ENCODE measurements around the gene ZFAND3. TPM values are rescaled to one million over a fixed set of nuclear protein-coding genes. Genes with fewer than 3 reads are reported as not detected.

The ZFAND3 gene
- total RNA-seq, 1 donor from 2014 or later, result 131 TPM

DNA sequence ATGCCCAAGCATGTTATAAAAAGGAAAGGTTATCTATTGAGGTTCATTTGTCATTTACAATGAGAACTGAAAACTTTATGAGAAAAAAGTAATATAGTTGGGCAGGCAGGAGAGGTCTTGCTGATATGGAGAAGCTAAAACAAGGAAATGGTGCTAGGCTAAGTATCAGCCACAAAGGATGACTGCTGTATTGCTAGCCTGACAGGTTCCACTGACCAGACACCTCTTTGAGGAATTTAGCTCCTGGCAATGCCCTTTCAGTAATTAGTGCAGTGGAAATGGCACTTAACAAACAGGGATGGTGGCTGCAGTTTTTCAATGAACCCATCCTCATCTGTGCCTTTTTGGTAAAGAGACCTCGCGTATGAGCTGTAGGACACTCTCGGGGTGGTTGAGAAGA, 284.4 kb downstream of the ZFAND3 start:
- Mint-ChIP-seq H3K27me3 (ENCODE audit: low read depth, unreplicated experiment) (no peaks in the 10 kb centered on the region), H3K36me3 (ENCODE audit: low read depth, unreplicated experiment) (peaks cover 3% of the 10 kb centered on the region), H3K27ac (ENCODE audit: unreplicated experiment) (no peak overlapping the region), H3K9me3 (ENCODE audit: unreplicated experiment) (no peaks in the 10 kb centered on the region), H3K4me1 (ENCODE audit: low read depth, unreplicated experiment) (no peaks in the 10 kb centered on the region), H3K4me3 (ENCODE audit: unreplicated experiment) (no peak overlapping the region)
- no peak overlapping the region for H3K4me3 ChIP-seq (ENCODE audit: insufficient read depth, low read depth, low read length)
- no peak overlapping the region for H3K4me2 ChIP-seq (ENCODE audit: low read length)
- no peak overlapping the region for H3K9ac ChIP-seq (ENCODE audit: low read length)
- TF ChIP-seq, protein P1, sequence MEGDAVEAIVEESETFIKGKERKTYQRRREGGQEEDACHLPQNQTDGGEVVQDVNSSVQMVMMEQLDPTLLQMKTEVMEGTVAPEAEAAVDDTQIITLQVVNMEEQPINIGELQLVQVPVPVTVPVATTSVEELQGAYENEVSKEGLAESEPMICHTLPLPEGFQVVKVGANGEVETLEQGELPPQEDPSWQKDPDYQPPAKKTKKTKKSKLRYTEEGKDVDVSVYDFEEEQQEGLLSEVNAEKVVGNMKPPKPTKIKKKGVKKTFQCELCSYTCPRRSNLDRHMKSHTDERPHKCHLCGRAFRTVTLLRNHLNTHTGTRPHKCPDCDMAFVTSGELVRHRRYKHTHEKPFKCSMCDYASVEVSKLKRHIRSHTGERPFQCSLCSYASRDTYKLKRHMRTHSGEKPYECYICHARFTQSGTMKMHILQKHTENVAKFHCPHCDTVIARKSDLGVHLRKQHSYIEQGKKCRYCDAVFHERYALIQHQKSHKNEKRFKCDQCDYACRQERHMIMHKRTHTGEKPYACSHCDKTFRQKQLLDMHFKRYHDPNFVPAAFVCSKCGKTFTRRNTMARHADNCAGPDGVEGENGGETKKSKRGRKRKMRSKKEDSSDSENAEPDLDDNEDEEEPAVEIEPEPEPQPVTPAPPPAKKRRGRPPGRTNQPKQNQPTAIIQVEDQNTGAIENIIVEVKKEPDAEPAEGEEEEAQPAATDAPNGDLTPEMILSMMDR (IDR thresholded peaks at IDR 0.05; ENCODE audit: insufficient read depth, low read depth, low read length), result no peak
- TF ChIP-seq EZH2 (IDR thresholded peaks at IDR 0.05; ENCODE audit: insufficient read depth, low read length), result no peak
- FAIRE-seq, result no peak
- H3K27me3 ChIP-seq (ENCODE audit: insufficient read depth, low read length), result no peaks in the 10 kb centered on the region
- no peak for DNase-seq (ENCODE audit: low read depth)
- peaks cover 62% of the 10 kb centered on the region for H4K20me1 ChIP-seq (ENCODE audit: insufficient read depth, low read length)
- H3K9me3 ChIP-seq (ENCODE audit: insufficient read depth, low read depth, low read length), result no peaks in the 10 kb centered on the region
- H3K36me3 ChIP-seq (ENCODE audit: insufficient read depth, low read length), result no peaks in the 10 kb centered on the region
- H3K27ac ChIP-seq (ENCODE audit: low read depth, low read length), result no peak overlapping the region
- no peak overlapping the region for H2AFZ ChIP-seq (ENCODE audit: low read depth, low read length)
- H3K79me2 ChIP-seq (ENCODE audit: insufficient read depth, low read length), result peaks cover 8% of the 10 kb centered on the region
- H3K4me1 ChIP-seq (ENCODE audit: insufficient read depth, low read length), result no peaks in the 10 kb centered on the region

DNA sequence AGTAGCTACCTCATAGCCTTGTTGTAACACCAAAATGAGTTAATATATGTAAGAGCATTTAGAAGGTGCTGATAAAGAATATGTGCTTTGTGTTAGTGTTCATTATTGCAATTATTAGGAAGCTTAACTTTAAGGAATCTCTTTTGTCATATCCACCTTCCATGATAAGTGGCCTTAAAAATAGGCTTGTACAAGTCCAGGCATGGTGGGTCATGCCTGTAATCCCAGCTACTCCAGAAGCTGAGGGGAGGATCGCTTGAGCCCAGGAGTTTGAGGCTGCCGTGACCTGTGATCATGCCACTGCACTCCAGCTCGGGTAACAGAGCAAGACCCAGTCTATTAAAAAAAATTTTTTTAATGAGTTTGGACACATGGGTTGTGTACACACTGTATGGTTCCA, 285.5 kb downstream of the ZFAND3 start:
- Mint-ChIP-seq H3K4me3 (ENCODE audit: unreplicated experiment) (no peak overlapping the region), H3K4me1 (ENCODE audit: low read depth, unreplicated experiment) (no peaks in the 10 kb centered on the region), H3K27ac (ENCODE audit: unreplicated experiment) (no peak overlapping the region), H3K27me3 (ENCODE audit: low read depth, unreplicated experiment) (no peaks in the 10 kb centered on the region), H3K36me3 (ENCODE audit: low read depth, unreplicated experiment) (peaks cover 8% of the 10 kb centered on the region), H3K9me3 (ENCODE audit: unreplicated experiment) (no peaks in the 10 kb centered on the region)
- Histone ChIP-seq H3K4me2 (ENCODE audit: low read length) (no peak overlapping the region), H3K27ac (ENCODE audit: low read depth, low read length) (no peak overlapping the region), H3K4me3 (ENCODE audit: insufficient read depth, low read depth, low read length) (no peak overlapping the region), H3K9me3 (ENCODE audit: insufficient read depth, low read depth, low read length) (no peaks in the 10 kb centered on the region), H3K27me3 (ENCODE audit: insufficient read depth, low read length) (no peaks in the 10 kb centered on the region), H3K36me3 (ENCODE audit: insufficient read depth, low read length) (no peaks in the 10 kb centered on the region), H3K9ac (ENCODE audit: low read length) (no peak overlapping the region), H2AFZ (ENCODE audit: low read depth, low read length) (no peak overlapping the region), H3K79me2 (ENCODE audit: insufficient read depth, low read length) (peaks cover 11% of the 10 kb centered on the region), H3K4me1 (ENCODE audit: insufficient read depth, low read length) (no peaks in the 10 kb centered on the region), H4K20me1 (ENCODE audit: insufficient read depth, low read length) (peaks cover 63% of the 10 kb centered on the region)
- no peak for FAIRE-seq
- TF ChIP-seq, protein P1 (IDR thresholded peaks at IDR 0.05; ENCODE audit: insufficient read depth, low read depth, low read length), result no peak
- DNase-seq (ENCODE audit: low read depth), result no peak

DNA sequence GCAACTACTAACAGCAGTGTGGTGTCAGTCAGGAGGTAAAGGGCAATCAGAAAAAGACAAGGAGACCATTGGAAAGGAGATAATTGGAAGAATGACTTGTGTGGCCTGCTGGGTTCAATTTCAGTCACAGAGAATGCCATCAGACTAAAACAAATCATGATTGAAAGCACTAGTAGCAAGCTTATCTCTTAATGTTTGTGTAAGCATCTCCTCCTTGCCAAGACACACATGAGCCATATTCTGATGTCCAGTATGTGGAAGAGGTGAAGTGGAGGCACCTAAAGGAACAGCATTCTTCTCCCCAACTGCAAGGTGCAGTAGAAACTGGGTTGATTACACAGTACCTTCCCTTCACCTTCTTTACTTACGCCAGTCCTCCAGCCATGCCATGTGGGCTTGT, 287.5 kb downstream of the ZFAND3 start:
- FAIRE-seq (no peak), DNase-seq (ENCODE audit: low read depth) (no peak)
- no peak overlapping the region for H3K27ac Mint-ChIP-seq (ENCODE audit: unreplicated experiment)
- no peaks in the 10 kb centered on the region for H3K9me3 Mint-ChIP-seq (ENCODE audit: unreplicated experiment)
- H3K4me3 ChIP-seq (ENCODE audit: insufficient read depth, low read depth, low read length), result no peak overlapping the region
- no peaks in the 10 kb centered on the region for H3K9me3 ChIP-seq (ENCODE audit: insufficient read depth, low read depth, low read length)
- peaks cover 74% of the 10 kb centered on the region for H4K20me1 ChIP-seq (ENCODE audit: insufficient read depth, low read length)
- H3K79me2 ChIP-seq (ENCODE audit: insufficient read depth, low read length), result peaks cover 17% of the 10 kb centered on the region
- H2AFZ ChIP-seq (ENCODE audit: low read depth, low read length), result no peak overlapping the region
- H3K36me3 ChIP-seq (ENCODE audit: insufficient read depth, low read length), result no peaks in the 10 kb centered on the region
- H3K4me2 ChIP-seq (ENCODE audit: low read length), result no peak overlapping the region
- no peaks in the 10 kb centered on the region for H3K27me3 Mint-ChIP-seq (ENCODE audit: low read depth, unreplicated experiment)
- no peak overlapping the region for H3K4me3 Mint-ChIP-seq (ENCODE audit: unreplicated experiment)
- TF ChIP-seq, protein P1 (IDR thresholded peaks at IDR 0.05; ENCODE audit: insufficient read depth, low read depth, low read length), result no peak
- TF ChIP-seq EZH2 (IDR thresholded peaks at IDR 0.05; ENCODE audit: insufficient read depth, low read length), result no peak
- H3K27ac ChIP-seq (ENCODE audit: low read depth, low read length), result no peak overlapping the region
- peaks cover 5% of the 10 kb centered on the region for H3K36me3 Mint-ChIP-seq (ENCODE audit: low read depth, unreplicated experiment)
- peaks cover 9% of the 10 kb centered on the region for H3K4me1 Mint-ChIP-seq (ENCODE audit: low read depth, unreplicated experiment)
- H3K27me3 ChIP-seq (ENCODE audit: insufficient read depth, low read length), result no peaks in the 10 kb centered on the region
- peaks cover 8% of the 10 kb centered on the region for H3K4me1 ChIP-seq (ENCODE audit: insufficient read depth, low read length)
- no peak overlapping the region for H3K9ac ChIP-seq (ENCODE audit: low read length)

Data from astrocyte (in vitro differentiated cells and primary cell).